ENCODE measurements around the gene FTO. TPM values are rescaled to one million over a fixed set of nuclear protein-coding genes. Genes with fewer than 3 reads are reported as not detected.

FTO gene
- total RNA-seq, 4 donors from 2014 or later, result 70.9 to 89.7 (median 86.8) TPM

- no peak for TF ChIP-seq CTCF (IDR thresholded peaks at IDR 0.05)
- ATAC-seq (ENCODE audit: low FRiP score), result no peak
- DNase-seq (ENCODE audit: low spot score), result no peak
These were observed 242.9 kb downstream of the FTO start for GRCh38 chr16:53946746-53947386.

GRCh38 chr16:53947642-53948041 is 243.7 kb downstream of the FTO start:
- DNase-seq (ENCODE audit: low spot score) (no peak), ATAC-seq (ENCODE audit: low FRiP score) (no peak)
- no peak for TF ChIP-seq CTCF (IDR thresholded peaks at IDR 0.05)

GRCh38 chr16:53948326-53948725 is 244.4 kb downstream of the FTO start:
- no peak for DNase-seq (ENCODE audit: low spot score)
- TF ChIP-seq CTCF (IDR thresholded peaks at IDR 0.05), result no peak
- ATAC-seq (ENCODE audit: low FRiP score), result no peak

- DNase-seq (ENCODE audit: low spot score) (no peak), ATAC-seq (ENCODE audit: low FRiP score) (no peak)
These were observed 244.9 kb downstream of the FTO start for GRCh38 chr16:53948734-53949430.

GRCh38 chr16:53949715-53950410 is 245.9 kb downstream of the FTO start:
- DNase-seq (ENCODE audit: low spot score) (no peak), ATAC-seq (ENCODE audit: low FRiP score) (no peak)
- no peak for TF ChIP-seq CTCF (IDR thresholded peaks at IDR 0.05)

More at GRCh38 chr16:53948734-53949430, 244.9 kb downstream of the FTO start:
- no peak for TF ChIP-seq CTCF (IDR thresholded peaks at IDR 0.05)

- DNase-seq (ENCODE audit: low spot score) (no peak), ATAC-seq (ENCODE audit: low FRiP score) (no peak)
- TF ChIP-seq CTCF (IDR thresholded peaks at IDR 0.05), result no peak
These were observed 246.7 kb downstream of the FTO start for GRCh38 chr16:53950677-53951076.

Measured in omental fat pad (tissue), 4 donors.